HEK293 (cell line): ENCODE results near the gene IL17B.

Experiments used
- CTCF ChIA-PET: fragments of 350-600 bp; formaldehyde crosslinking; extraction: SDS; loops from one replicate; lab custom pipeline; 2021; ENCODE audit warnings: antibody characterized with exemption; lab: Yijun Ruan, JAX
- POLR2A ChIA-PET: fragments of 300-600 bp; formaldehyde crosslinking; extraction: SDS; loops from one replicate; lab custom pipeline; 2020; ENCODE audit warnings: antibody characterized with exemption, inconsistent platforms; lab: Yijun Ruan, JAX
- H3K27ac ChIP-seq: fragments of 200-500 bp; sonication (Bioruptor generic); 2 replicates; pipeline ENCODE4 v1.5.1; 2014; ENCODE audit warnings: low read depth, low read length, control low read depth, inconsistent platforms; ENCODE audit errors: extremely low read depth
- H3K36me3 ChIP-seq, 2 experiments: fragments of 200-500 bp in 1 of 2; sonication (Bioruptor generic) in 1 of 2; 1 replicate in 1 of 2; 2 replicates in 1 of 2; pipeline ENCODE4 v1.5.1; 2014 to 2017; ENCODE audit warnings: inconsistent platforms in 2 of 2, low read length in 2 of 2; ENCODE audit not compliant: control insufficient read depth in 2 of 2, insufficient read depth in 1 of 2
- H3K4me1 ChIP-seq: fragments of 200-500 bp; sonication (Bioruptor generic); 2 replicates; pipeline ENCODE4 v1.5.1; 2014; ENCODE audit warnings: mild to moderate bottlenecking, low read length, inconsistent platforms; ENCODE audit not compliant: control insufficient read depth, insufficient read depth
- H3K4me3 ChIP-seq: 2 replicates; pipeline ENCODE4 v1.5.1; 2011; ENCODE audit warnings: low read depth, mild to moderate bottlenecking, control low read depth, low read length, moderate library complexity
- H3K9me3 ChIP-seq: fragments of 200-500 bp; sonication (Bioruptor generic); 2 replicates; pipeline ENCODE4 v1.5.1; 2014; ENCODE audit warnings: low read depth, low read length, inconsistent platforms; ENCODE audit not compliant: control insufficient read depth, insufficient read depth
- BCL6B ChIP-seq: fragments of 450-650 bp; formaldehyde crosslinking; IDR thresholded peaks from 2 replicates; pipeline ENCODE4 v1.5.1; 2017; ENCODE audit warnings: missing biosample characterization, missing genetic modification characterization
- CTCF ChIP-seq: fragments of 450-650 bp; formaldehyde crosslinking; IDR thresholded peaks from 2 replicates; pipeline ENCODE4 v1.5.1; 2016; ENCODE audit warnings: missing biosample characterization, missing genetic modification characterization
- GLI4 ChIP-seq: fragments of 450-650 bp; formaldehyde crosslinking; IDR thresholded peaks from 2 replicates; pipeline ENCODE4 v1.5.1; 2016; ENCODE audit warnings: missing biosample characterization, missing genetic modification characterization
- GLIS1 ChIP-seq: fragments of 450-650 bp; formaldehyde crosslinking; IDR thresholded peaks from 2 replicates; pipeline ENCODE4 v1.5.1; 2016; ENCODE audit warnings: missing biosample characterization, missing genetic modification characterization
- KLF1 ChIP-seq: fragments of 450-650 bp; formaldehyde crosslinking; IDR thresholded peaks from 2 replicates; pipeline ENCODE4 v1.5.1; 2016; ENCODE audit warnings: missing biosample characterization, missing genetic modification characterization
- MZF1 ChIP-seq: fragments of 450-650 bp; formaldehyde crosslinking; IDR thresholded peaks from 2 replicates; pipeline ENCODE4 v1.5.1; 2017; ENCODE audit warnings: missing biosample characterization, missing genetic modification characterization, borderline replicate concordance
- ZBTB1 ChIP-seq: fragments of 450-650 bp; formaldehyde crosslinking; IDR thresholded peaks from 2 replicates; pipeline ENCODE4 v1.5.1; 2016; ENCODE audit warnings: missing biosample characterization, missing genetic modification characterization
- ZBTB6 ChIP-seq: fragments of 450-650 bp; formaldehyde crosslinking; IDR thresholded peaks from 2 replicates; pipeline ENCODE4 v1.5.1; 2017; ENCODE audit warnings: missing biosample characterization, missing genetic modification characterization
- ZIC2 ChIP-seq: fragments of 450-650 bp; formaldehyde crosslinking; IDR thresholded peaks from 2 replicates; pipeline ENCODE4 v1.5.1; 2016; ENCODE audit warnings: missing biosample characterization, missing genetic modification characterization
- ZNF138 ChIP-seq: fragments of 450-650 bp; formaldehyde crosslinking; IDR thresholded peaks from 2 replicates; pipeline ENCODE4 v1.5.1; 2016; ENCODE audit warnings: missing biosample characterization, missing genetic modification characterization, borderline replicate concordance
- ZNF146 ChIP-seq: fragments of 450-650 bp; formaldehyde crosslinking; IDR thresholded peaks from 2 replicates; pipeline ENCODE4 v1.5.1; 2016; ENCODE audit warnings: missing biosample characterization, missing genetic modification characterization
- ZNF148 ChIP-seq: fragments of 450-650 bp; formaldehyde crosslinking; IDR thresholded peaks from 2 replicates; pipeline ENCODE4 v1.5.0; 2017; ENCODE audit warnings: missing biosample characterization, missing genetic modification characterization, borderline replicate concordance
- ZNF175 ChIP-seq: fragments of 450-650 bp; formaldehyde crosslinking; IDR thresholded peaks from 2 replicates; pipeline ENCODE4 v1.5.1; 2016; ENCODE audit warnings: missing biosample characterization, missing genetic modification characterization
- ZNF24 ChIP-seq: fragments of 450-650 bp; formaldehyde crosslinking; IDR thresholded peaks from 2 replicates; pipeline ENCODE4 v1.5.1; 2016; ENCODE audit warnings: missing biosample characterization, missing genetic modification characterization
- ZNF280D ChIP-seq: fragments of 450-650 bp; formaldehyde crosslinking; IDR thresholded peaks from 2 replicates; pipeline ENCODE4 v1.5.1; 2016; ENCODE audit warnings: missing biosample characterization, missing genetic modification characterization
- ZNF292 ChIP-seq: fragments of 450-650 bp; formaldehyde crosslinking; IDR thresholded peaks from 2 replicates; pipeline ENCODE4 v1.5.1; 2016; ENCODE audit warnings: low read depth, missing biosample characterization, missing genetic modification characterization, borderline replicate concordance
- ZNF335 ChIP-seq: fragments of 450-650 bp; formaldehyde crosslinking; conservative IDR thresholded peaks from 2 replicates; pipeline ENCODE4 v1.5.1; 2016; ENCODE audit warnings: missing biosample characterization, missing genetic modification characterization
- ZNF391 ChIP-seq: fragments of 450-650 bp; formaldehyde crosslinking; IDR thresholded peaks from 2 replicates; pipeline ENCODE4 v1.5.1; 2016; ENCODE audit warnings: low read depth, missing biosample characterization, missing genetic modification characterization, borderline replicate concordance
- ZNF398 ChIP-seq: fragments of 450-650 bp; formaldehyde crosslinking; IDR thresholded peaks from 2 replicates; pipeline ENCODE4 v1.5.1; 2017; ENCODE audit warnings: missing biosample characterization, missing genetic modification characterization
- ZNF473 ChIP-seq: fragments of 450-650 bp; formaldehyde crosslinking; IDR thresholded peaks from 2 replicates; pipeline ENCODE4 v1.5.1; 2017; ENCODE audit warnings: missing biosample characterization, missing genetic modification characterization
- ZNF561 ChIP-seq: fragments of 450-650 bp; IDR thresholded peaks from 2 replicates; pipeline ENCODE4 v1.5.1; 2018; ENCODE audit warnings: missing biosample characterization, missing genetic modification characterization, borderline replicate concordance
- ZNF677 ChIP-seq: fragments of 450-650 bp; IDR thresholded peaks from 2 replicates; pipeline ENCODE4 v1.5.0; 2018; ENCODE audit warnings: missing biosample characterization, mild to moderate bottlenecking, missing genetic modification characterization, moderate library complexity
- ZNF701 ChIP-seq: fragments of 450-650 bp; formaldehyde crosslinking; IDR thresholded peaks from 2 replicates; pipeline ENCODE4 v1.5.1; 2016; ENCODE audit warnings: missing biosample characterization, missing genetic modification characterization
- ZNF843 ChIP-seq: fragments of 450-650 bp; formaldehyde crosslinking; IDR thresholded peaks from 2 replicates; pipeline ENCODE4 v1.5.1; 2016; ENCODE audit warnings: missing biosample characterization, missing genetic modification characterization
- ZSCAN4 ChIP-seq: fragments of 450-650 bp; formaldehyde crosslinking; IDR thresholded peaks from 2 replicates; pipeline ENCODE4 v1.5.1; 2017; ENCODE audit warnings: missing biosample characterization, missing genetic modification characterization

The IL17B gene

GRCh38 chr5:149358294-149358651, 20.8 kb downstream of the IL17B start:
- ChIA-PET CTCF (interaction anchor here (0.6 to 1.8 kb wide), 9 partner anchors 9 to 217 kb away, joined by 3 to 21 read pairs (median 5); partner anchors contain the start of genes ABLIM3, AFAP1L1 and GRPEL2), POLR2A (interaction anchor here (0.6 to 5.6 kb wide), 11 partner anchors 9 to 193 kb away, joined by 3 to 77 read pairs (median 6); partner anchors contain the start of genes CSNK1A1 and GRPEL2)
- Histone ChIP-seq H3K36me3 (peaks cover 6 to 28% of the 10 kb centered on the region in 2 experiments), H3K27ac (peak overlapping the region; percentile 61; the same call in 1 of the 2 replicates), H3K9me3 (no peaks in the 10 kb centered on the region), H3K4me3 (peak overlapping the region; percentile 78), H3K4me1 (no peaks in the 10 kb centered on the region)
- TF ChIP-seq GLI4 (tag by site-specific recombination) (no peak), ZBTB6 (no peak), CTCF (tag by site-specific recombination) (peak; percentile 34; the same call in 1 of the 2 replicates), ZNF175 (tag by site-specific recombination) (no peak), ZBTB1 (tag by site-specific recombination) (no peak), ZNF677 (tag by site-specific recombination) (no peak), MZF1 (no peak), ZNF701 (tag by site-specific recombination) (no peak), GLIS1 (tag by site-specific recombination) (peak; percentile 74), ZIC2 (tag by site-specific recombination) (peak; percentile 46), ZNF24 (tag by site-specific recombination) (no peak), ZNF292 (tag by site-specific recombination) (no peak), ZNF473 (tag by site-specific recombination) (no peak), ZNF146 (tag by site-specific recombination) (no peak), ZNF148 (tag by site-specific recombination) (no peak), ZNF843 (tag by site-specific recombination) (0 out of 2 replicates have a peak, but pooled peaks have one; percentile 46), ZNF138 (no peak), ZNF391 (tag by site-specific recombination) (peak; percentile 47; the same call in 1 of the 2 replicates), BCL6B (tag by site-specific recombination) (no peak), KLF1 (tag by site-specific recombination) (no peak), ZNF335 (tag by site-specific recombination) (peak; percentile 59), ZNF561 (0 out of 2 replicates have a peak, but pooled peaks have one; percentile 5), ZNF398 (tag by site-specific recombination) (peak; percentile 37; the same call in 1 of the 2 replicates), ZSCAN4 (no peak), ZNF280D (tag by site-specific recombination) (no peak)
